ENCODE results near the gene SLC25A34.

The SLC25A34 gene

DNA sequence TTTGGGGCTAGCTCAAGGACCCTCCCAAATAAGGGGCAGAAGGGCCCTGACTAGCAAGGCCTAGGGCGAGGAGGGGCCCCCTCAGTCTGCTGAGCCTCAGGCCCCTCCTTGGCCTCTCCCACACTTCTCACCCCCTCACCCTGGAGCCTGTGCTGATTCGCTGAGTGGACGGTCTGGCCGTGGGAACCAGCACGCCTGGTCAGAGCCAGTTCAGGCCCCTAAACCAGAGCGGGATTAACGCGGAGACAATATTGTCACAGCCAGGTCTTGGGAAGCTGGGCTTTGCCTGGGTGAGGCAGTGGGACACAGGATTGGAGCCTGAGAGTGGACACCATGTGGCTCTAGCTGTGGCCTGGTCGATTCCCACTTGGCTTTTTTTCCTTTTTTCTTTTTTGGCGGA lies 17.7 kb downstream of the SLC25A34 start:
- DNase-seq (ENCODE audit: low read depth in 2 of 2) = no peak

DNA sequence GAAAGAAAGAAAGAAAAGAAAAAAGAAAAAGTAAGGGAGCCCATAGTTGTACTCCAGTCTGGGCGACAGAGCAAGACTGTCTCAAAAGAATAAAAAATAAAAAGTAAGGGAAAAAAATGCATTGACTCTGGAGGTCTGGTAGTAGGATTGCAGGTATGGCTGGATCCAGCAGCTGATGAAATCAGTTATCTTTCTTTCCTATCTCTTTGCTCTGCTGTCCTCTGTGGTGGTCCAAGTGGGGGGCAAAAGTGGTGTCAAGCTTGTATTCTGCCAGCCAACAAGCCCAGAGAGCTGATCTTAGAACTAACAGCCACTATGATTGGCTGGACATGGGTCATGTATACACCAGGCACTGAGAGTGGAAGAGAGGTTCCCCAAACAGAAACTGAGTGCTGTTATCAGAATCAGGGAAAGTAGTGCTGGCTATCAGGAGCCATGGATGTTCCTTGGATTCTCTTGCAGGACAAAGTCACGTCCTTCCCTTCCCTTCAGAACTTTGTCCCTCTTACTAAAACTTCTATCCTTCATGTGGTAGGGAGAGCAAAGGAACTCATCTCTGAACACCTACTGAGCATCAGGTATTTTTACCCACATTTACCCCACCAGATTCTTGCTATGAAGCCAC lies 19.1 kb downstream of the SLC25A34 start:
- no peak for DNase-seq (ENCODE audit: low read depth in 2 of 2)

DNA sequence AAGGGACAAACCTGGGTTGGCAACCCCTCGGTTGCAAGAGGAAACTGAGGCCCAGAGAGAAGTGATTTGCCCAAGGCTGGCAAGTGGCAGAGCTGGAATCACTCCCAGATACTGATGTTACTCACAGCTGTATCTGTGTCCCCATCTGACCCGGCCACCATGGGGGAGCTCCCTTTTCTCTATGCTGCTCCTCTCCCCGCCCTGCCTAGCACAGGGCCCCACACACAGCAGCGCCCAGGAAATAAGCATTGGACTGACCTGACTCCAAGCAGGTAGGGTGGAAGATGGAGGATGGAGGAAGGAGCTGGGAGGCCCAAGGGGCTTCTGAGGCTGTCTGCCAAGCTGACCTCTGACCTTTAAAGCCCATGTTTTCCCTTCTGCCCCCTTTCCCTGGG lies 19.6 kb downstream of the SLC25A34 start:
- no peak for DNase-seq (ENCODE audit: low read depth in 2 of 2)

DNA sequence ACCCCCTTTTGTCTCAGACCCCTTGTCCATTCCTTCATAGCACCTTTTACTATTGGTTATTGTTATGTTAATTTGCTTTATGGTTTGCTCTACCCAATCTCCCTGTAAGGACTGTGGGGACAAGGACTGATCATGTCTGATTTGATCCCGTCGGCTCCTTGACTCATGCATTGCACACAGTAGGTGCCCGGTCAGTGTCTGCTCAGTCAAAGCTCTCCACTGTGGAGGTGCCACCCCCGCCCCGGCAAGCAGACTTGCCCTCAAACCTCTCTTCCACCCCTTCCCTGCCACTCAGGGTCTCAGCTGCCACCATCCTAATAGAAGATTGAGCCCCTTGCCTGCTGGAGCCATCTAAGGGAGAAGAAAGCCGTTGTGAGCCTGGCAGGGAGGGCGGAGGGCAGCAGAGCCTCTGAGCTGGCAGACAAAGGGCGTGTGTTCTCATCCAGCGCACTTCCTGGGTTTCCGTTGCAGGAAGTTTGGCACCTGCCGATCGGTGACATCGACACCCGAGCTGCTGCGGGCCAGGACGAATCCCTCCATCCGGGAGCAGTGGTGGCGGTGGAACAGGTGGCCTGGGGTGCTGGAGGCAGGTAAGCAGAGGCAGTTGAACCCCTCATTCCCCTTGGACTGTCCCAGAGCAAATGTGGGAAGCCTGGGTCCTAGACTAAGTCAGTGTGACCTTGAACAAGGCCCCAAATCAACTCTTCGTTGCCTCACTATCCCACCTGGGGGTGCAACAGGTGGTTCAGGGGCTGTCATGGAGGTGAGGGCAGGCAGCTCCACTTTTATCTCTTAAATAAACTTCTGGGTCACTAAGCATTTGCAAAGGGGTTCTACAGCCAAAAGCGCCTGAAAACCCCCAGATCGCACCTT lies 20.3 kb downstream of the SLC25A34 start:
- no peak for DNase-seq (ENCODE audit: low read depth in 2 of 2)

DNA sequence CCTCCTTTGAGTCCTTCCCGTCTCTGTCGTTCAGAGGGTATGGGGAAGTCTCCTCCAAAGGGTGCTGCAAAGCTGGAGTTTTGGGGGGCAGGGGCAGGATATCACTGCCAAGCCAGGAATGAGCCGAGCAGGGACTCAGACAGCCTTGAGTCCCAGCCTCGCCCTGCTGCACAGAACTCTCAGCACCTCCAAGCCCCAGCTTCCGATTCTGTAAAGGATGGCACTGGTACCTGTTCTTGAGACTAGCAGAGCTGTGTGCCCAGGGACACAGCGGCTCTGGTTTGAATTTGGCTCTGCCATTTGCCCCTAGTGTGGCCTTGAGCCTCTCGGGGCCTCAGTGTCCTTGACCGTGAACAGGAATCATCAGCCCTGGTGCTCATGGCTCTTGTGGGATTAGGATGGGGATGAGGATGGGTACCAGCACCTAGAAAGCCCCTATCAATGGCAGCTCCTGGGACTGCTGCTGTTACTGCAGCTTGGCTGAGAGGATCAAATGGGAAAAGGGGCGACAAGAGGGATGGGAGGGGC lies 21.0 kb downstream of the SLC25A34 start:
- DNase-seq (ENCODE audit: low read depth in 2 of 2) = no peak

DNA sequence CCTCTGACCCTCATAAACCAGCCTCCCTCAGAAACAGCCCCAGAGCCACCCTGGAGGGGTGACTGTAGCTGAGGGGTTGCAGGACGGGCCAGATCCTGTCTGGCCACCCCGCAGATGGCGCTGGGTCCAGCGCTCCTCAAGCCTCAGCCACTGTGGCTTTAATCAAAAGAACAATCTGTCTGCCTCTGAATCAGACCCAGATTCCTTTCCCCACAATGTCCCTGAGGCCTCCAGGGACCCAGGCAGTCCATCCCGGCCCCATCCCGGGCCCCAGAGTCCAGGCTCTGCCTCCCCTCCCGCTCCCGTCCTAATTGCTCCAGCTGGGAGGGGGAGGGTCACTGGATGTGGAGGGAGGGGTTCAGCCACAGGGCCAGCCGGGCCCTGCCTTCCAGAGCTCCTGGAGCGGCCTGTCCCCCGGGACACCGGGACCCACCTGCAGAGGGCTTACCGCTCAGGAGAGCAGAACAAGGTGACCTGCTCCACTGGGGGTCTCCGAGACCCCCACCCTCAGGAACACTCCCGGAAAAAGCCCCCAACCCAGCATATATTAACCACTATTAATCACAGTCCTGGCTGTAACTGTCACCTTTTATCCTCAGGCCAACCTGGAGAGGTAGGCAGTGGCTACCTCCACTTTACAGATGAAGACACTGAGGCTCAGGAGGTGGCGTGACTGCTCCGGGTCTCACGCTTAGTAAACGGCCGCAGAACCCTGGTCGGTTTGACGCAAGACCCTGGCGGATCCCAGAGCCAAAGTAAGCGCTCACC lies 21.7 kb downstream of the SLC25A34 start:
- DNase-seq (ENCODE audit: low read depth in 2 of 2) = no peak

DNA sequence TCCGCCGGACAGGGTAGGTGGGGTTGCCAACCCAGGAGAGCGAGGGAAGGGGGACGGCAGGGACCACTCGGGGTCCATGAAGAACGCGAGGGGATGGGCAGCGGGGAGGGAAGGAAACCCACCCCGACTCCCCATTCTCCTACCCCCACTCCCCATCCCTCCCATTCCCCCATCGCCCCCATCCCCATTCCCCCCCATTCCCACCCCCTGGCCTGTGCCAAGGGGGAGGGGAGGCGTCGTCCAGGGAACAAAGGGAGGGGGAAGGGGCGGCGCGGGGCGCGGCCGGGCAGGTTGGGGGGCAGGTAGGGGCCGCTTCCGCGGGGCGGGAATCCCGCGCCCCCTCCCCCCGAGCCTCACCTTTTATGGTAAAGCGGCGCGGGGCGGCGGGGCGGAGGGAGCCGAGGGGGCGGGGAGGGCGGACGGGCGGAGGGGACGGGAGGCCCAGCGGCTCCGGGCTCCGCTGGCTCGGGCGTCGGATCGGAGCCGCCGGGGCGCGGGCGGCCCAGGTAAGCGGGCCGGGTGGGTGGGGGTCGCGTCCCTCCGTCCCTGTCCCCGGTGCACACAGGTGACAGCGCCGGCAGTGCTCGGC lies 22.4 kb downstream of the SLC25A34 start, which contains the start of gene FBLIM1:
FBLIM1 (plus strand) TSS at position 453 of the 589 bp plus-strand sequence. CDS start 6,189 bp downstream, outside the sequence.
- no peak for DNase-seq (ENCODE audit: low read depth in 2 of 2)

DNA sequence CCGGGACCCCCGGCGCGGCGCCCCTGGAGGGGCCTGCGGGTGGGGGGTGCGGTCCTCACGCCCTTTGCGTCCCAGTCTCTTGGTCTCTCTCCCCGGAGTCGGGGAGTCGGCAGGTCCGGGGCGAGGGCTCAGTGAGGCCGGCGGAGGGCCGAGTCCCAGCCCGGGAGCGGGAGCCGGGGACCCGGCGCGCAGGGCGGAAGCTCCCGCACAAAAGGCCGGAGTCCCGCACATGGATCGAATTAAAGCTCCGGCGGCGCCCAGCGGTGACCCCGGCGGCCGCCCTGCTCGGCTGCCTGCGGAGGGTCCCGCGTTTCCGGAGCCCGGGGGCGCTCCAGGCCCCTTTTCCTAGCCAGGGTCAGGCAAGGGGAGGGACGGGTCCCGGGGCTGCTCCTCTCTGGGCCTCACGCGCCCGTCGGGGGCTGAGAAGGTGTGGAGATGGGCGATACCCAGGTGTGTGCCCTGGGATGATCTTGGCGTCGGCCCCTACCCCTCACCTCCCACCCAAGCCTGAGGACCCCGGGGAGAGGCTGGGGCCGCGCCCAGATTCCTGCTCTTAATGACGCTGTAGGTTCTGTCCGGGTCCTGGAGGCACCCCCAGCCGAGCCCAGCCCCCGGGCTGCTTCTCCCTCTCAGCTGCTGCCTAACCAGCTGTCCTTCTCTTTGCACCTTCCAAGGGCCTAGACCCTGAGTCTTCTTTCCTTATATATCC lies 23.0 kb downstream of the SLC25A34 start:
- DNase-seq (ENCODE audit: low read depth in 2 of 2) = no peak

DNA sequence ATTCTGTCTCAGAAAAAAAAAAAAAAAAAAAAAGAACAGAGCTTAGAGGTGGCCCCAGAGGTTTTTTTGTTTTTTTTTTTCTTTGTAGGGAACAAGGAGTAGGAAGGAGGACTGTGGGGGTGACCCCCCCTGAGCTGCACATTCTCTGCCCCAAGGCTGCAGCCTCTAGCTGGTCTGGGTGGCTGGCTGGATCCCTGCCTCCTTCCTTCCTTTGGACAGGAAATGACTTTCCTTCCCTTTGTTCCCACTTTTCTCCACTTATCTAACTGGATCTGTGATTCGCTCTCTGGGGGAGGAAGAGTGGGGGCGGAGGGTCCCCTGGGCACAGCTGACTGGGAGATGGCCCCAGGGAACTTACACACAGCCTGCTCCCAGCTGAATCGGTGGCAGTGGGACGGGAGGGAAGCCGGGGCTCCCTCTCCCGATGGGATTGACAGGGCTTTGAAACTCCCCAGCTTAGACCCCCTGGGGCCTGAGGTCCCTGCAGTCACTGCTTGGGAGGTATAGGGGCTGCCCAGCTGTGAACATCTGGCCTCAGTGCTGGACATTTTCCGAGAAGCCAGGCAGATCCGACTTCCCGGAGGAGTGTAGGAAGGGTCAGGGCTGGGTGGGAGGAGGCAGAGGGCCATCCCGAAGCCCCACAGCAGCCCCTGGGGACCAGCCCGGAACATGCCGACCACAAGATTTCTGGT lies 24.6 kb downstream of the SLC25A34 start:
- DNase-seq (ENCODE audit: low read depth in 2 of 2) = no peak

DNA sequence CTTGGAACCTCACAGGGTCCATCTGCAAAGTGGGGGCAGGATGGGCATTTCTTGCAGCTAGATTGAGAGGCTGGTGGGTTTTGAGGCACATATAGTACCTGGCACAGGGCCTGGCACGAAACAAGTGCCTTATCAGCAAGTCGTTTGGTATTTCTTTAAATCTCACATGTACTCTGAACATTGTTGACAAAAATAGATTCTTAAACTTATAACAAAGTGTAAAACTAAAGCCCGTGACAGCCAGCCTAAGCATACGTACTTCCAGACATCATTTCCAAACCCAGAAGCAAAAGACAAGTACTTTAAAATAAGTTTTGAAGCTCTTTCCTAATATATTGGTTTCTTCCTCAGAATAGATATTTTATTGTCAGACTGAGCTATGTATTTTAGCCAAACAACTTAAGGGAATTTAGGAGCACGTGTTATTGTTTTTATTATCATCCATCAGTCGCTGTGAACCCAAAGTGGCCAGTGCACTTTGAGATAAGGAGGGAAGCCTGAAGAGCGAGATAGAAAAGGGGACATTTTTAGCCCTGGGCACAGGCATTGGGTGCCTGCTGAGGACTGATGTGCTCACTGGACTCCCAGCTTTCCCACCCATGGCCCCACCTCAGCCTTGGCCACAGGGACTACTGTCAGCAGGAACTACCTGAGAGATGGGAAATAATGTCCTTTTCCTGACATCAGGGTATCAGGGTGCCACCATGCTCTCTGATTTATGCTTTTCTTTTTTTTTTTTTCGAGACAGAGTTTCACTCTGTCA lies 25.5 kb downstream of the SLC25A34 start:
- DNase-seq (ENCODE audit: low read depth in 2 of 2) = no peak

DNA sequence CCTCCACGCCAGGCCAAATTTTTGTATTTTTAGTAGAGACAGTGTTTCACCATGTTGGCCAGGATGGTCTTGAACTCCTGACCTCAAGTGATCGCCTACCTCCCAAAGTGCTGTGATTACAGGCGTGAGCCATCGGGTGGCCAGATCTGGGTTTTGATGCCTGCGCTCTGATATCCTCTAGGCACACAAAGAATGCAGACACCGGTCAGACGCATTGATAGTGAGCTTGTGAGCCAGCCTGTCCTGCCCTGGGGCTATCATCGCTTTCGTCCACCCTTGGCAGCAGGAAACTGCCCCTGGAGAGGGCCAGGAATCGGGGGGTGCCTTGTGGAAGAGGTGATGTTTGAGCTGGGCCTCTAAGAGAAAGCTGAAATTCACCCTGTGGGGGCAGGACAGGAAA lies 26.5 kb downstream of the SLC25A34 start:
- no peak for DNase-seq (ENCODE audit: low read depth in 2 of 2)

DNA sequence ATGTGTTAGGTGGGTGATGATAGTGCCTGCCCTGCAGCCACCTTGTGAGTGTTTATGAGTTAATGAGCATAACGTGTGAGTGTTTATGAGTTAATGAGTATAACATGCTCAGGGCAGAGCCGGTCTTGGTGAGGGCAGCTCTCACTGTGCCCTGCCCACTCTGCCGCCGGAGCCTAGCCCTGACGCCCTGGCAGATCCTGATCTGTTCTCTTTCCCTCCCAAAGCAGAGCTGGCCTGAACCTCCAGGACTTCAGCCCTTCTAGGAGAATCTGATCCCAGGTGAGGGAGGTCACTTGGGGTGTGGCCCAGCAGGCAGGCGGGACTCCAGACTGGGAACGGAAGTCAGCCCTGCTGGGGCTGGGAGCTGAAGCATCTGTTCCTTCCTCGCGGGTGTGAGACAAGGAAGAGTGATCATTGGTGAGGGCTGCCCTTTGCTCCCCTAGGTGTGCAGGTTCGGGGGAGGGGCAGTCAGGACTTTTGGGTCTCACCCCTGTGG lies 28.3 kb downstream of the SLC25A34 start:
- no peak for DNase-seq (ENCODE audit: low read depth in 2 of 2)

DNA sequence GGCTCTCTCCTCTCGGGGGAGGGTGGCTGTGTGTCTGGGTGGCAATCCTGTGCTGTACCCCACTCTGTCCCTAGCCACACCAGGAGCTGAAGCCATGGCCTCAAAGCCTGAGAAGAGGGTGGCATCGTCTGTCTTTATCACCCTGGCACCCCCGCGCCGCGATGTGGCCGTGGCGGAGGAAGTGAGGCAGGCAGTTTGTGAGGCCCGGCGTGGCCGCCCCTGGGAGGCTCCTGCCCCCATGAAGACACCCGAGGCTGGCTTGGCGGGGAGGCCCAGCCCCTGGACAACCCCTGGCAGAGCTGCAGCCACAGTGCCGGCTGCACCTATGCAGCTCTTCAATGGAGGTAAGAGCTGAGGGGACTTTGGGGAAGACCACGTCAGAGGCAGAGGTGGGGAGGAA lies 28.8 kb downstream of the SLC25A34 start:
- no peak for DNase-seq (ENCODE audit: low read depth in 2 of 2)

DNA sequence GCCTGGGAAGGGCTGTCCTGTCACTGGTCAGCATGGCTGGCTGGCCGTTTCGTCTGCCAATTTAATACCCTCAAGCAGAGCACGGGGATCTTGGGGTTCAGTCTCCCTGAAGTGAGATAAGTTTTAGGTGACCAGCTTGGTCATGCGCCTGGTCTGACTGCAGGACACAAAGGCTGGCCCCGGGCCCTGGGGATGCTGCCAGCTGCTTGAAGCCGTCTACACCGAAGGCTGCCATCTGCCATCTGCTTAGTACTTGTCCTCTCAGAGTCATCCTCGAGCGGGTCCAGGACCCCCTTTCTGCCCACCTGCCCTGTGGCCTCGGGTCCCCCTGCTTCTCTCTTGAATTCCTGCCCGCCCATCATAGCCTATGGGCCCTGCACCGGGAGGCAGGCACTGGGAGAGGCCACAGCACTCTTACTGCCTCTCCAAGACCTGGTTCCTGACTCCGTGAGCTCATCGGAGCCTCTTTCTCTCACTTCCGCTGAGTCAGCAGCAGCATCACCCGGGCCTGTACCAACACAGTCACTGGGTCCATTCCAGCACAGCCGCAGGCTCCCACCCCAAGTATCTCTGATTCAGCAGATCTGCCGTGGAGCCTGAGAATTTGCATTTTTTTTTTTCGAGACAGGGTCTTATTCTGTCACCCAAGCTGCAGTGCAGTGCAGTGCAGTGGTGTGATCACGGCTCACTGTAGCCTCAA lies 29.6 kb downstream of the SLC25A34 start:
- no peak for DNase-seq (ENCODE audit: low read depth in 2 of 2)

DNA sequence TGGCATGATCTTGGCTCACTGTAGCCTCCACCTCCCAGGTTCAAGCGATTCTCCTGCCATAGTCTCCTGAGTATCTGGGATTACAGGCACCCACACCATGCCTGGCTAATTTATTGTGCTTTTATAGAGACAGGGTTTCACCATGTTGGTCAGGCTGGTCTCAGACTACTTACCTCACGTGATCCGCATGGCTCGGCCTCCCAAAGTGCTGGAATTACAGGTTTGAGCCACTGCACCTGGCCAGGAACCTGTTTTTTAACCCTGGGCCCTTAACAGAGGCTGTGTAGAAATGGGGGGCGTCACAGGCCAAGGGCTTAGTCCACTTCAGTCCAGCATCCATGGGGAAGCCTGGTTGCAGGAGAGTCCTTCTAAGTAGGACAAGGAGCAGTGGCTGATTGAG lies 31.9 kb downstream of the SLC25A34 start:
- DNase-seq (ENCODE audit: low read depth in 2 of 2) = no peak

DNA sequence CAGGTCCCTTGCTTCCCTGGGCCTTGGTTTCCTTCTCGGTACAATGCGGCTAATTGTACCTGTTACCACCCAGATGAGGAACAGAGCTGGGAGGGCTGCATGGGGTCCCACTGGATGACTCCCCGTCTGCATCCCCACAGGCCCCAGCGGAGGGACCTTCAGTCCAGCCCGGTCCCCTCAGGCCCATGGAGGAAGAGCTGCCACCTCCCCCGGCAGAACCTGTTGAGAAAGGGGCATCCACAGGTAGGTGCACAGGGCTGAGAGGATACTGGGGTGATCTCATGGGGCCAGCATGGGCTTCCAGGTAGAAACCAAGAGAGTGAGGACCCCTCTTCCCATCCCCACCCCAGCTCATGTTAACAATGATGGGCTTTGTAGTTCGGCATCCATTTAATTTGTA lies 32.3 kb downstream of the SLC25A34 start:
- DNase-seq (ENCODE audit: low read depth in 2 of 2) = no peak

DNA sequence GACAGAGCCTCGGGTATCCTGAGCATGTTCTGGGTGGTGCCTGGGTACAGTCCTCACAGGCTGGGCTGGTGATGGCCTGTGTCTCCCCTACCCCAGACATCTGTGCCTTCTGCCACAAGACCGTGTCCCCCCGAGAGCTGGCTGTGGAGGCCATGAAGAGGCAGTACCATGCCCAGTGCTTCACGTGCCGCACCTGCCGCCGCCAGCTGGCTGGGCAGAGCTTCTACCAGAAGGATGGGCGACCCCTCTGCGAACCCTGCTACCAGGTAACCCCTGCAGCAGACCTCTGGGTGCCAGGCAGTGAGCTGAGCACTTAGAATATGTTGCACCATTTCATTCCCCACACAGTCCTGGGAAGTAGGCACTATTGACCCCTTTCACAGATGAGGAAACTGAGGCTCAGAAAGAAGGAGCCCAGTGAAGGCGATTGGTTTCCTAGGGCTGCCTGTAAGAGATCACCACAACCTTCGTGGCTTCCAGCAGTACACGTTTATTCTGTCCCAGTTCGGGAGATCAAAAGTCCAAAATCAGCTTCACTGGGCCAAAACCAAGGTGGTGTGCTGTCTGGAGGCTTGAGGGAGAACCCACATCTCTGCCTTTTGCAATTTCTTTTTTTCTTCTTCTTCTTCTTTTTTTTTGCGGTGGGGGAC lies 34.4 kb downstream of the SLC25A34 start:
- no peak for DNase-seq (ENCODE audit: low read depth in 2 of 2)

DNA sequence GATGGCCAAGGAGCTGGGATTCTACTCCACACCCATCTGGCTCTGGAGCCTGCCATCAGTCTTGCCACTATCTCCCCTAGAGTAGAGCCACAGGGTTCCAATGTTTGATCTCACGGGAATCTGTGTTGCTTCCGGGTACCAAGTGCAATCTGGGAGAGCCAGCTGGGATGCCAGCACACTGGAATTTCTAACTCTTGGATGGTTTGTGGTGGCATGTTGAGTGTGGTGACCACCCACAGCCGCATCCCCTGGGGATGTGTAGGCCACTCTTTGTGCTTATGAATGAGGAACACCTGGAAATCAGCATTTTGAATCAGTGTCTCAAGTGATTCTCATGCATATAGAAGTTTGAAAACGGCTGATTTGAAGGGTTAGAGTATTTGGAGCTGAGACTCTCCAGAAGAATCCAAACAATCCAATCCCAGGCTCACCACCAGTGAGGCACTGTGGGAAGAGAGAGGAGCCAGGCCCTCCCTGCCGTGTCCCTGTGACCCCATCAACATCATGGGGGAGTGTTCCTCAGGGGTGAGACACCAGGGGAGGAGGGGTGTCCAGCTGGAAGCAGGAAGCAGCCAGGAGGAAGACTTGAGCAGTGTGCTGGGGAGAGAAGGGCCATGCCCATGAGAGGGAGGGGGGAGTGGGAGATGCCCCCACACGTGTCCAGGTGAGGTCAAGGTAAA lies 35.9 kb downstream of the SLC25A34 start:
- DNase-seq (ENCODE audit: low read depth in 2 of 2) = no peak

Data from stimulated activated CD4-positive, alpha-beta T cell treated with anti-CD3 and anti-CD28 coated beads, Interleukin-12 subunit alpha, Interleukin-12 subunit beta, amount 100 ng/mL, for 24 hours (primary cell).